HG03442 (cell line): ENCODE measurements around the gene SVIL.
"Not testable (repeated sequence)": the region's sequence is repeated elsewhere in the genome, so short reads cannot be mapped to it uniquely, and the experiment has no call there.

ENCODE experiments used
- ATAC-seq: cut with Tn5 transposase; IDR thresholded peaks from one replicate; pipeline ENCODE4 v1.9.1; 2021; ENCODE audit warnings: mild to moderate bottlenecking, moderate library complexity; ENCODE audit not compliant: unreplicated experiment

Gene SVIL

GRCh38 chr10:29470355-29470705, 164.4 kb downstream of the SVIL start:
- no peak for ATAC-seq

- ATAC-seq = no peak
These were observed 165.1 kb downstream of the SVIL start for GRCh38 chr10:29469481-29470354.

- ATAC-seq = no peak
These were observed 169.4 kb downstream of the SVIL start for GRCh38 chr10:29465384-29465783.

- ATAC-seq = not testable (repeated sequence)
These were observed 170.1 kb downstream of the SVIL start for GRCh38 chr10:29464671-29465171.

- no peak for ATAC-seq
These were observed 173.7 kb downstream of the SVIL start for GRCh38 chr10:29461042-29461441.

GRCh38 chr10:29458190-29458589, 176.6 kb downstream of the SVIL start:
- not testable (repeated sequence) for ATAC-seq

- ATAC-seq = no peak
These were observed 179.7 kb downstream of the SVIL start for GRCh38 chr10:29455095-29455494.

GRCh38 chr10:29454250-29454649, 180.5 kb downstream of the SVIL start:
- ATAC-seq = no peak

- no peak for ATAC-seq
These were observed 182.2 kb downstream of the SVIL start for GRCh38 chr10:29452546-29452945.

GRCh38 chr10:29451946-29452345, 182.8 kb downstream of the SVIL start:
- ATAC-seq = no peak

GRCh38 chr10:29450405-29450804, 184.4 kb downstream of the SVIL start:
- no peak for ATAC-seq

GRCh38 chr10:29448756-29449592, 185.8 kb downstream of the SVIL start:
- ATAC-seq = peak; percentile 73

GRCh38 chr10:29448125-29448524, 186.6 kb downstream of the SVIL start:
- no peak for ATAC-seq

- ATAC-seq = no peak
These were observed 188.4 kb downstream of the SVIL start for GRCh38 chr10:29446327-29446726.

GRCh38 chr10:29443745-29444523, 190.8 kb downstream of the SVIL start:
- ATAC-seq = no peak

GRCh38 chr10:29440981-29441380, 193.8 kb downstream of the SVIL start:
- ATAC-seq = no peak

- not testable (repeated sequence) for ATAC-seq
These were observed 195.8 kb downstream of the SVIL start for GRCh38 chr10:29439005-29439404.

- no peak for ATAC-seq
These were observed 196.5 kb downstream of the SVIL start for GRCh38 chr10:29438271-29438670.

- no peak for ATAC-seq
These were observed 196.9 kb downstream of the SVIL start for GRCh38 chr10:29437871-29438270.

- no peak for ATAC-seq
These were observed 198.8 kb downstream of the SVIL start for GRCh38 chr10:29435809-29436501.
